ENCODE measurements around the gene BTBD2.

The BTBD2 gene

GRCh38 chr19:1986357-1987162 is 29.0 kb downstream of the BTBD2 start:
- DNase-seq (ENCODE audit: low read depth in 2 of 2): no peak

GRCh38 chr19:1985588-1986356 is 29.7 kb downstream of the BTBD2 start:
- DNase-seq (ENCODE audit: low read depth in 2 of 2): no peak

- no peak for DNase-seq (ENCODE audit: low read depth in 2 of 2)
These were observed 31.2 kb downstream of the BTBD2 start for GRCh38 chr19:1984357-1984756.

DNA sequence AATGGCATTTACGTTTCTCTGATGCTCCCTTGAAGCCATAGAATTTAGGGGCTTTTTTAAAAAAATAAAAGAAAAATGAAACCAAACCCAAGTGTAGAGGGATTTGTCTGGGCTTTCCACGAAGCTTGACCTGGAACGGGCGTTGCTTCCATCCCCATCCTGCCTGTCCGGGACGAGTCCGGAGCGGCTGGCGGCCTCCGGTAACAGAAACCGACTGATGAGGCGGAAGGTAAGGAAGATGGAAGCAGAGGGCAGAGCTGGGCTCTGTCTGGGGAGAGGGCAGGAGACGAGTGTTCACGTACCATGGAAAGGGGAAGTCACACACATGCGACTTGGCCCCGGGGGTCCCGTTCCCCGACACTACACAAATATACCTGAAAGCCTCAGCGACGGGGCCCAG is 34.3 kb downstream of the BTBD2 start:
- no peak for DNase-seq (ENCODE audit: low read depth in 2 of 2)

DNA sequence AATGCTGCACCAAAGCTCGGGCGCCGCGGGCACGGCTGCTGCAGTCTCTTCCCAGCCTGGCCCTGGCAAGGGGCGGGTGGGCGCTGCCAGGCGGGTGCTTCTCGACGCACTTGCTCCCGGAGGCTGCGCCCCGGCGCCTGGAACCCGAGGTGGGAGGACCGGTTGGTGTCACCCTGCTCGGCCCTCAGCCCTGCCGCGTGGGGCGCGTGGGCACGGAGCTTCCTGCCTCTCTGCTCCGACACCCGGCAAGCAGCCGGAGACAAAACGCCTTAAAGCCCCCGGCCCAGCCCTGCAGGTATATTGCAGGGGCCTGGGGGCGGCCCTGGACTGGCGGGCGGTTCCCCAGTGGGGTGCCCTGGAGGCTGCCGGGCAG is 34.7 kb downstream of the BTBD2 start:
- DNase-seq (ENCODE audit: low read depth in 2 of 2): no peak

- DNase-seq (ENCODE audit: low read depth in 2 of 2): no peak
These were observed 35.3 kb downstream of the BTBD2 start for GRCh38 chr19:1980091-1980808.

DNA sequence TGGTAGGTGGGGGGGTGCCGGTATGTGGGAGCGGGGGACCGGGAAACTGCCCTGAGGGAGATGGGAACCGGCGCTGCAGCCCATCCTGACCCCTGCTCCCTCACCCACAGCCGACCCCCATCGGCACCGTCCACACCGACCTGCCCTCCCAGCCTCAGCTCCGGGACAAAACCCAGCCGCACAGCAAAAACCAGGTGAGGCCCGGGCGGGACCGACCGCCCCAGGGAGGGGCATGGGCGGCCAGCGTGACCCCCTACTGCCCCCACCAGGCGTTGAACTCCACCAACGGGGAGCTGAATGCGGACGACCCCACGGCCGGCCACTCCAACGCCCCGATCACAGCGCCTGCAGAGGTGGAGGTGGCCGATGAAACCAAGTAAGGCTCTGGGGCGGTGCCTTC is 35.9 kb downstream of the BTBD2 start:
- no peak for DNase-seq (ENCODE audit: low read depth in 2 of 2)

DNA sequence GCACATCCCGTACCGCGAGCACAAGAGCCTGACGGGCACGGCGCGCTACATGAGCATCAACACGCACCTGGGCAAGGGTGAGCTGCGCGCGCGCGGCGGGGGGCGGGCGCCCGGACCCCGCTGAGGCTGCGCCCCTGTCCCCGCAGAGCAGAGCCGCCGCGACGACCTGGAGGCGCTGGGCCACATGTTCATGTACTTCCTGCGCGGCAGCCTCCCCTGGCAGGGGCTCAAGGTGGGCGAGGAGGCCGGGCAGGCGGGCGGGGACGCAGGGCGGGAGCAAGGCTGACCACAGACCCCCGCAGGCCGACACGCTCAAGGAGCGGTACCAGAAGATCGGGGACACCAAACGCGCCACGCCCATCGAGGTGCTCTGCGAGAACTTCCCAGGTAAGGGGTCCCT is 36.5 kb downstream of the BTBD2 start:
- DNase-seq (ENCODE audit: low read depth in 2 of 2): no peak

DNA sequence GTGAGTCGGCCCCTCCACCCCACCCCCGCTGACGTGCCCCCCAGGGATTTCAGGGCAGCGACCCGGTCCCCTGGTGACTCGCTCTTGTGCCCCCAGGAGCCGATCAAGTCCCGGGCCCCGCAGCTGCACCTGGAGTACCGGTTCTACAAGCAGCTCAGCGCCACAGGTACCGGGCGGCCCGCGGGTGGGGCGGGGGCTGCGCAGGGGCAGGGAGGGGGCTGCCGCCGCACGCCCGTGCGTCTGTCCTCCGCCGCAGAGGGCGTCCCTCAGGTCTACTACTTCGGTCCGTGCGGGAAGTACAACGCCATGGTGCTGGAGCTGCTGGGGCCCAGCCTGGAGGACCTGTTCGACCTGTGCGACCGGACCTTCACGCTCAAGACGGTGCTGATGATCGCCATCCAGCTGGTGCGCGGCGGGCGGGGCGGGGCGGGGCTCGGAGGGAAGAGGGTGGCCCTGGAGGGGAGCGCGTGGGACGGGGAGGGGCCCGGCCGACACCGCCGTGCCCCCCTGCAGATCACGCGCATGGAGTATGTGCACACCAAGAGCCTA is 37.1 kb downstream of the BTBD2 start:
- no peak for DNase-seq (ENCODE audit: low read depth in 2 of 2)

GRCh38 chr19:1977120-1977519 is 38.4 kb downstream of the BTBD2 start:
- DNase-seq (ENCODE audit: low read depth in 2 of 2): no peak

- DNase-seq (ENCODE audit: low read depth in 2 of 2): no peak
These were observed 40.4 kb downstream of the BTBD2 start for GRCh38 chr19:1975162-1975480.

DNA sequence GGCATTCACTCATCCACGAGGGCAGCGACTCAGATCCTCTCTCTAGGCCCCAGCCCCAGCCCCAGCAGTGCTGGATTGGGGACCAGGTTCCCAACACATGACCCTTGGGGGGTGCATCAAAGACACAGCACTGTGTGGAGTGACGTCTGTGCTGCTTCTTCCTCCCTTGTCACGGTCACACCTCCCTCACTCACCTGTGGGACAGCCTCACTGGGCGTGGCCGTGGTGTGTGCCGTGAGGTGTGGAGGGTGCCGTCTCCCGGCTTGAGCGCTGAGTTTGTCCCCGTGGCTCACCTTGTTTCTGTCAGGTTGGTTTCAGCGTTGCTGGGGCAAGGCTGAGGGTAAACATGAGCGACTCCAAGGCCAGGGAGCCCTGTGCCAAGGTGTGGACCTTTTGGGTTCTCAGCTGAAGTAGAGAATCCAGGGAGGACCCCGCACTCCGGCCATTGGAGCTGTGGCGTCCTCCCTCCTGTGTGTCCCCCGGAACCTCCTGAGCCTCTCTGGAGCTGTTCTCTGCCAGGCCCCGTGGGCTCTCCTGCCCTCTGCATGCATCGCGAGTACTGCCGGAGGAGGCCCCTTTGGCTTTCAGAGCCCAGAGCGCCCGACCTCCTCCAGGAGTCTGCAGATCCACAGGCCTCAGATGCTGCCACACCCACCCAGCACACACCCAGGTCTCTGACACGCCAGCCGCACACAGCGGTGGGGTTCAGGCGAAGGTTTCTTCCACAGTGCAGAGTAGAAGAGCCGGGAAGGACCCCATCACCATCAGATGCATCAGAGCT is 40.9 kb downstream of the BTBD2 start:
- DNase-seq (ENCODE audit: low read depth in 2 of 2): no peak

DNA sequence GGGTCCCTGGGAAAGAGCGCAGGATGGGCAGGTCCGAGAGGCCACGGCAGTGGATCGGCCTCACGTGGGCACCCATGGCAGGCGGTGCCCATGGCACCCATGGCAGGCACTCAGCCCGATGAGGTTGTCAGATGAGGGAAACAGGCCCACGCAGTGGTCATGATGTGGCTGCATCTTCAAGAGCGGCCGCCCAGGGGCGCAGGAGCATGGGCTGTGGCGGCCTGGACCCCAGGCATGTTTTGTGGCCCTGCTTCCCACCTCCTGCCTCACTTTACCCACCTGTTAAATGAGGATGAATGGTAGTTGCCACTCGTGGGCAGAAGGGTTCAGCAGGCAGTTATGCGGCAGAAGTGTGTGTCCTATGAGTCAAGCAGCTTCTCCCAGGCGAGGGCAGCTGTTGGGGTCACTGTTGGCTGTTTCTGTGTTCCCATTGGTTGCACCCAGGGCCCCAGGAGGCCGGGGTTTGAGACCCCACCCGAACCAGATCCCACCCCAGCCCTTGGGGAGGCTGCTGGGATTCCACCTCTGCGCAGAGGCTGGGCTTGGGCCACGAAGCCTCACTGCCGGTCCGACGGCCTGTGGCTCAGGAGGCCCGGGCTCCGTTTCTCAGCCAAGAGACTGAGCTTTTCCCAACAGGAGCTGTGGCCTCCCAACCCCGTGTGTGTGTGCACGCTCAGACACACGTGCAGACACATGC is 44.6 kb downstream of the BTBD2 start:
- no peak for DNase-seq (ENCODE audit: low read depth in 2 of 2)

DNA sequence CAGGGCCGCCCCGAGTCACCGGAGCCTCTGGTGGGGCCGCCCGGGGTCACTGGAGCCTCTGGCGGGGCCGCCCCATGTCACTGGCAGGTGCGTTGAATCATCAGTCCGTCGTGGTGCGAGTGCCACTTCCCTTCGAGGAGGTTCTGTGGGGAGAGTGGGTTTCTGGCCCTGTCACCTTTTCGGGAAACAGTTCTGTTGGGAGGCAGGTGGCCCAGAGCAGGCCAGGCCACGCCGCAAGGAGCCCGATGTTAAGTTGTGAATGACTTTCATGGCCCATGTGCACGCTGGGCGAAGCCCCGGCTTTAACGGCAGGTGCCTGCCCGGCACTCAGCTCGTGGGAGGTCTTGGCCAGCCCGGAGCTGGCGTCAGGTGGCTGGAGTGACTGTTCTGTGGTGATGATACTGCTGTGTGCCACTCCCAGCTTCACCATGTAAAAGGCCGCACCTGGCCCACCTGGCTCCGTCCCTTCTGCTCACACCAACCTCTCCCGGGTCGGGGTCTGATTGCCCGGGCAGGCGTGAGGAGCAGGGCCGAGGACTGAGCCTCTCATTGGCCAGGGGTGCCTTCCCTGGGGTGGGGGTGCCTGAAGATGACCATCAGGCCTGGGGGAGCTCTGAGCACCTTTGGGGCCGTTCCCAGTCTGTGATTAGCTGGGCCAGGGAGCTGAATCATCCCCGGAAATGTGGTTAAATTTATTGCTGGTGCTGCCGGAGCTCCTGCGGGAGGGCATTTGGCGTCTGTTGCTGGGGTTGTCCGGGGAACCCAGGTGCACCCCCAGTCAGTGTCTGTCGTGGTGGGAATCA is 45.3 kb downstream of the BTBD2 start:
- DNase-seq (ENCODE audit: low read depth in 2 of 2): no peak

GRCh38 chr19:1969176-1970002 is 46.1 kb downstream of the BTBD2 start:
- no peak for DNase-seq (ENCODE audit: low read depth in 2 of 2)

GRCh38 chr19:1968279-1969175 is 47.0 kb downstream of the BTBD2 start:
- DNase-seq (ENCODE audit: low read depth in 2 of 2): no peak

DNA sequence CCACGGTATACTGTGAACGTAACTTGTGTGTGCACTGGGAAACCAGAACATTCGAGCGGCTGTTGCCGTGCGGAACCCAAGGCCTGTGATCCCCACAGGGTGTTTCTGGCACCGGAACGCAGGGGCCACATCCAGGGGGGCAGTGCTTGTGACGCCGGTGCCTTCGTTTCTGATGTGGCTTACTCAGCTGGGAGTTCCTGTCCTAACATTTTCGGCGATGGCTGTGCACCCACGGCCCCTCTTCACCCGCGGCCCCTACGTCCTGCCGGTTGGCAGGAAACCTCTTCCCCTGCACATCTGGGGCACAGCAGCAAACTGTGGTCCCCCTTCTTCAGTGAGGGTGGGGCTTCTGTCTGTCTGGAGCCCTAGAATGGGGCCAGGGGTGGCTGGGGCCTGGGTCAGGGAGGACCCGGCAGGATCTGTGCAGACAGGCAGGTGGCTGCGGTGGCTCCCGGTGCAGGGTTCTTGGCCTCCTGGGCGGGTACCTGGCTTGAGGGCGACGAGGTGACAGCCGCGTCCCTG is 48.4 kb downstream of the BTBD2 start:
- no peak for DNase-seq (ENCODE audit: low read depth in 2 of 2)

DNA sequence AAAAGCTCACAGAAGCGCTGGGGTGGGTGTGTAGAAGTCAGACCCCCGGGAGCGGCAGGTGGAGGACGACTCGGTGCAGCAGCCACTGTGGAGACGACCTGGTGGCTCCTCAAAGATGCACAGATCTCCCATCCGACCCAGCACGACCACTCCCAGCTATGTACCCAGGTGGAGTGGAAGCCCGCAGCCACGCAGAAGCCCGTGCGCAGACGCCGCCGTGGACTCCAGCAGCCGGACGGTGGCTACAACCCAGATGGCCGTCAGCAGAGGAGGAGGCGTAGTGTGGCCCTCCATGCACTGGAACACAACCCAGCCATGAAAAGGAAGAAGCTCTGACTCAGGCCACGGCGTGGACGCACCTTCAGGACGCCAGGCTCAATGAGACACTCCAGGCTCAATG is 52.8 kb downstream of the BTBD2 start:
- no peak for DNase-seq (ENCODE audit: low read depth in 2 of 2)

Measured in stimulated activated CD4-positive, alpha-beta T cell treated with anti-CD3 and anti-CD28 coated beads, Interleukin-15, amount 100 ng/mL, for 48 hours (primary cell).